Brain microvascular endothelial cell (primary cell): Measurements from ENCODE around the gene USP22.
A peak's percentile ranks its signal among the peaks of the same experiment; 100 is the strongest.

Experiments
- DNase-seq: peaks from one replicate; pipeline ENCODE4 v3.0.0-alpha.2; 2020
- H3K27ac ChIP-seq: fragments of 250-450 bp; sonication (Bioruptor Pico); 2 replicates; pipeline ENCODE4 v1.5.1; 2020; ENCODE audit warnings: mild to moderate bottlenecking, moderate library complexity
- H3K27me3 ChIP-seq: fragments of 250-450 bp; sonication (Bioruptor Pico); replicated peaks from 2 replicates; pipeline ENCODE4 v1.5.1; 2020; ENCODE audit warnings: mild to moderate bottlenecking
- H3K36me3 ChIP-seq: fragments of 250-450 bp; sonication (Bioruptor Pico); replicated peaks from 2 replicates; pipeline ENCODE4 v1.5.1; 2020; ENCODE audit warnings: mild to moderate bottlenecking
- H3K4me3 ChIP-seq: 2 replicates; pipeline ENCODE4 v1.5.1; 2011; ENCODE audit warnings: low read depth, mild to moderate bottlenecking, control low read depth, low read length, moderate library complexity
- CTCF ChIP-seq: IDR thresholded peaks from 2 replicates; pipeline ENCODE4 v1.5.1; 2011; ENCODE audit warnings: low read depth, mild to moderate bottlenecking, moderate library complexity, low read length, control low read depth, inconsistent platforms; ENCODE audit errors: missing control alignments
- in situ Hi-C: cut with HindIII; loops from 2 replicates; pipeline ENCODE4 v1.10.0; 2017; ENCODE audit warnings: low sequenced_read_pairs, low pct_ligation_motif_present

Gene USP22

GRCh38 chr17:20968913-20969616, 73.7 kb downstream of the USP22 start:
- H3K27me3 ChIP-seq = no peaks in the 10 kb centered on the region
- DNase-seq = no peak
- in situ Hi-C loops = no loop called here
- no peaks in the 10 kb centered on the region for H3K36me3 ChIP-seq
- no peak overlapping the region for H3K4me3 ChIP-seq
- no peak for TF ChIP-seq CTCF
- no peak overlapping the region for H3K27ac ChIP-seq

GRCh38 chr17:20967776-20968175, 75.0 kb downstream of the USP22 start:
- TF ChIP-seq CTCF = no peak
- DNase-seq = no peak
- Histone ChIP-seq H3K36me3 (no peaks in the 10 kb centered on the region), H3K27me3 (no peaks in the 10 kb centered on the region), H3K27ac (no peak overlapping the region), H3K4me3 (no peak overlapping the region)
- in situ Hi-C loops = no loop called here

GRCh38 chr17:20966870-20967269, 75.9 kb downstream of the USP22 start:
- H3K27ac ChIP-seq = no peak overlapping the region
- no peak overlapping the region for H3K4me3 ChIP-seq
- no peak for DNase-seq
- in situ Hi-C loops = no loop called here
- H3K27me3 ChIP-seq = no peaks in the 10 kb centered on the region
- TF ChIP-seq CTCF = no peak
- H3K36me3 ChIP-seq = no peaks in the 10 kb centered on the region

- no peaks in the 10 kb centered on the region for H3K36me3 ChIP-seq
- H3K27me3 ChIP-seq = no peaks in the 10 kb centered on the region
- in situ Hi-C loops = no loop called here
- no peak for TF ChIP-seq CTCF
- no peak overlapping the region for H3K27ac ChIP-seq
- H3K4me3 ChIP-seq = no peak overlapping the region
- no peak for DNase-seq
These were observed 77.3 kb downstream of the USP22 start for GRCh38 chr17:20965492-20965891.

- peak; percentile 5 for DNase-seq
- Histone ChIP-seq H3K36me3 (no peaks in the 10 kb centered on the region), H3K27ac (no peak overlapping the region), H3K27me3 (no peaks in the 10 kb centered on the region), H3K4me3 (no peak overlapping the region)
- TF ChIP-seq CTCF = no peak
- in situ Hi-C loops = no loop called here
These were observed 81.2 kb downstream of the USP22 start for GRCh38 chr17:20961586-20961985.

- in situ Hi-C loops = no loop called here
- H3K36me3 ChIP-seq = no peaks in the 10 kb centered on the region
- H3K4me3 ChIP-seq = no peak overlapping the region
- H3K27me3 ChIP-seq = no peaks in the 10 kb centered on the region
- no peak overlapping the region for H3K27ac ChIP-seq
- DNase-seq = no peak
- TF ChIP-seq CTCF = no peak
These were observed 81.9 kb downstream of the USP22 start for GRCh38 chr17:20960871-20961270.
